ENCODE data around the gene HIP1R.

HIP1R gene

GRCh38 chr12:122785503-122785902, 49.8 kb upstream of the HIP1R start:
- Histone ChIP-seq H3K36me3 (ENCODE audit: control insufficient read depth in 2 of 2, insufficient read depth in 1 of 2, low read length in 2 of 2) (no peaks in the 10 kb centered on the region), H3K4me3 (ENCODE audit: low read depth, low read length) (no peak overlapping the region), H3K4me1 (ENCODE audit: control insufficient read depth, insufficient read depth, low read length) (no peaks in the 10 kb centered on the region), H3K27ac (ENCODE audit: extremely low read depth, low read depth, low read length) (no peak overlapping the region), H3K9me3 (ENCODE audit: control insufficient read depth, insufficient read depth, low read depth, low read length) (no peaks in the 10 kb centered on the region)
- POLR2A ChIA-PET: no interaction called here
- no peak for TF ChIP-seq KLF8 (tag by site-specific recombination; IDR thresholded peaks at IDR 0.05)
- CTCF ChIA-PET: interaction anchor here (2.2 kb wide), 1 partner anchor 9 kb away, joined by 15 read pairs; no protein-coding TSS in a partner anchor

GRCh38 chr12:122788387-122788786, 46.9 kb upstream of the HIP1R start:
- POLR2A ChIA-PET: no interaction called here

GRCh38 chr12:122789637-122790036, 45.6 kb upstream of the HIP1R start:
- H3K4me1 ChIP-seq (ENCODE audit: control insufficient read depth, insufficient read depth, low read length): no peaks in the 10 kb centered on the region
- no peak for TF ChIP-seq ZNF350 (tag by site-specific recombination; IDR thresholded peaks at IDR 0.05)
- TF ChIP-seq MZF1 (tag by site-specific recombination; IDR thresholded peaks at IDR 0.05; ENCODE audit: borderline replicate concordance): no peak
- TF ChIP-seq ZNF837 (tag by site-specific recombination; IDR thresholded peaks at IDR 0.05): no peak
- CTCF ChIA-PET: interaction anchor here (0.7 to 1.3 kb wide), 2 partner anchors 152 to 448 kb away, joined by 3 to 4 read pairs; no protein-coding TSS in a partner anchor
- H3K27ac ChIP-seq (ENCODE audit: extremely low read depth, low read depth, low read length): no peak overlapping the region
- POLR2A ChIA-PET: no interaction called here
- H3K9me3 ChIP-seq (ENCODE audit: control insufficient read depth, insufficient read depth, low read depth, low read length): no peaks in the 10 kb centered on the region
- H3K4me3 ChIP-seq (ENCODE audit: low read depth, low read length): no peak overlapping the region
- no peaks in the 10 kb centered on the region for H3K36me3 ChIP-seq (ENCODE audit: control insufficient read depth in 2 of 2, insufficient read depth in 1 of 2, low read length in 2 of 2)

More at GRCh38 chr12:122788387-122788786, 46.9 kb upstream of the HIP1R start:
- Histone ChIP-seq H3K4me3 (ENCODE audit: low read depth, low read length) (no peak overlapping the region), H3K36me3 (ENCODE audit: control insufficient read depth in 2 of 2, insufficient read depth in 1 of 2, low read length in 2 of 2) (no peaks in the 10 kb centered on the region), H3K27ac (ENCODE audit: extremely low read depth, low read depth, low read length) (no peak overlapping the region), H3K4me1 (ENCODE audit: control insufficient read depth, insufficient read depth, low read length) (no peaks in the 10 kb centered on the region), H3K9me3 (ENCODE audit: control insufficient read depth, insufficient read depth, low read depth, low read length) (no peaks in the 10 kb centered on the region)
- CTCF ChIA-PET: interaction anchor here (1.3 kb wide), 1 partner anchor 151 kb away, joined by 3 read pairs; no protein-coding TSS in a partner anchor
- TF ChIP-seq ZBTB1 (tag by site-specific recombination; IDR thresholded peaks at IDR 0.05): no peak
- no peak for TF ChIP-seq ZNF426 (tag by site-specific recombination; IDR thresholded peaks at IDR 0.05)
- no peak for TF ChIP-seq ZNF175 (tag by site-specific recombination; IDR thresholded peaks at IDR 0.05)
- no peak for TF ChIP-seq ZFP3 (tag by site-specific recombination; IDR thresholded peaks at IDR 0.05; ENCODE audit: low read depth)
- no peak for TF ChIP-seq GLI4 (tag by site-specific recombination; IDR thresholded peaks at IDR 0.05)

- TF ChIP-seq SETDB1 (IDR thresholded peaks at IDR 0.05; ENCODE audit: insufficient read length, low read length) (no peak), TRIM28 (IDR thresholded peaks at IDR 0.05; ENCODE audit: borderline replicate concordance, low read length) (no peak), REST (tag by site-specific recombination; IDR thresholded peaks at IDR 0.05) (no peak), ZFP3 (tag by site-specific recombination; IDR thresholded peaks at IDR 0.05; ENCODE audit: low read depth) (no peak), ZFP41 (tag by site-specific recombination; IDR thresholded peaks at IDR 0.05; ENCODE audit: borderline replicate concordance) (no peak), ZNF600 (tag by site-specific recombination; IDR thresholded peaks at IDR 0.05) (no peak), ZNF555 (tag by site-specific recombination; conservative IDR thresholded peaks at IDR 0.05) (no peak), ELK4 (IDR thresholded peaks at IDR 0.05; ENCODE audit: borderline replicate concordance, low read depth, low read length) (no peak), ZNF48 (tag by site-specific recombination; IDR thresholded peaks at IDR 0.05) (no peak), ZNF221 (tag by site-specific recombination; IDR thresholded peaks at IDR 0.05; ENCODE audit: borderline replicate concordance) (no peak), ZNF426 (tag by site-specific recombination; IDR thresholded peaks at IDR 0.05) (no peak)
- Histone ChIP-seq H3K4me3 (ENCODE audit: low read depth, low read length) (no peak overlapping the region), H3K4me1 (ENCODE audit: control insufficient read depth, insufficient read depth, low read length) (no peaks in the 10 kb centered on the region), H3K9me3 (ENCODE audit: control insufficient read depth, insufficient read depth, low read depth, low read length) (no peaks in the 10 kb centered on the region), H3K27ac (ENCODE audit: extremely low read depth, low read depth, low read length) (no peak overlapping the region), H3K36me3 (ENCODE audit: control insufficient read depth in 2 of 2, insufficient read depth in 1 of 2, low read length in 2 of 2) (no peaks in the 10 kb centered on the region)
- CTCF ChIA-PET: interaction anchor here (0.7 to 1.0 kb wide), 6 partner anchors 9 to 448 kb away, joined by 3 to 4 read pairs (median 3); no protein-coding TSS in a partner anchor
- POLR2A ChIA-PET: no interaction called here
Measured at GRCh38 chr12:122790393-122791075, 44.7 kb upstream of the HIP1R start.

Measured in HEK293 (cell line).